AG04449 (cell line): ENCODE results near the gene ZBTB16.

Experiments used
- CTCF ChIA-PET: fragments of 350-600 bp; formaldehyde crosslinking; extraction: SDS; loops from one replicate; lab custom pipeline; 2021; ENCODE audit warnings: antibody characterized with exemption; lab: Yijun Ruan, JAX
- POLR2A ChIA-PET: fragments of 400-600, 350-600 bp; formaldehyde crosslinking; extraction: SDS; loops from one replicate; lab custom pipeline; 2020; ENCODE audit warnings: antibody characterized with exemption, inconsistent platforms; lab: Yijun Ruan, JAX
- DNase-seq: peaks from one replicate; pipeline ENCODE4 v3.0.0-alpha.2; 2010; ENCODE audit warnings: low read depth, low spot score
- H3K4me3 ChIP-seq: 2 replicates; pipeline ENCODE4 v1.5.1; 2011; ENCODE audit warnings: low read depth, mild to moderate bottlenecking, control low read depth, low read length
- TF ChIP-seq, protein P1 (sequence below): IDR thresholded peaks from one replicate; pipeline ENCODE4 v1.5.1; 2011; ENCODE audit warnings: mild to moderate bottlenecking, moderate library complexity, low read length, control low read depth, inconsistent platforms; ENCODE audit not compliant: insufficient read depth; ENCODE audit errors: missing control alignments

ZBTB16 gene

DNA sequence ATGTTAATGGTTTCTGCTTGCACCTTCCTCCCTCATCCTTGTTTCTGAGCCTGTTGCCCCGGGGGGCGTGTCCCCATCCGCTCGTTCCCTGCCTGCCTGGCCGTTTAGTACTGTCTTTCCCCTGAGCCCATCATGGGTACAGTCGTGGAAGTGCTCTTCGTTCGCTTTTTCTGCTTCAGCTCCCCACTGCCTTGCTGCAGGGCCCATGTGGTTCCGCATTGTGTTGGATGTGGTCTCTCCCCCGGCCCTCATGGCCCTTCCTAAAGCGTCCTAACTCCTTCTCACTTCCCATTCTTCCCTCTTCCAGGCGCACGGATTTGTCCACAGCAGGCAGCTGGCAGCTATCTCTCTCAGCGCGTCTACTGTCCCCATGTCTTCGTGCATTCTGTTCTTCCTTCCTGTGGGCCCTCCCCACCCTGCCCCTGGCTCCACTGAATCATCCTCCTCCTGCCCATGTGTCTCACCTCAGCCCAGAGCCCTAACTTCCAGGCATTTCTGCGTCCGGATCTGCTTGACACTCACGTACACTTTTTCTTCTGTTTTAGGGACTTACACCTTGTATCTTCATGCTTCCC lies 98.1 kb downstream of the ZBTB16 start:
- TF ChIP-seq, protein P1, sequence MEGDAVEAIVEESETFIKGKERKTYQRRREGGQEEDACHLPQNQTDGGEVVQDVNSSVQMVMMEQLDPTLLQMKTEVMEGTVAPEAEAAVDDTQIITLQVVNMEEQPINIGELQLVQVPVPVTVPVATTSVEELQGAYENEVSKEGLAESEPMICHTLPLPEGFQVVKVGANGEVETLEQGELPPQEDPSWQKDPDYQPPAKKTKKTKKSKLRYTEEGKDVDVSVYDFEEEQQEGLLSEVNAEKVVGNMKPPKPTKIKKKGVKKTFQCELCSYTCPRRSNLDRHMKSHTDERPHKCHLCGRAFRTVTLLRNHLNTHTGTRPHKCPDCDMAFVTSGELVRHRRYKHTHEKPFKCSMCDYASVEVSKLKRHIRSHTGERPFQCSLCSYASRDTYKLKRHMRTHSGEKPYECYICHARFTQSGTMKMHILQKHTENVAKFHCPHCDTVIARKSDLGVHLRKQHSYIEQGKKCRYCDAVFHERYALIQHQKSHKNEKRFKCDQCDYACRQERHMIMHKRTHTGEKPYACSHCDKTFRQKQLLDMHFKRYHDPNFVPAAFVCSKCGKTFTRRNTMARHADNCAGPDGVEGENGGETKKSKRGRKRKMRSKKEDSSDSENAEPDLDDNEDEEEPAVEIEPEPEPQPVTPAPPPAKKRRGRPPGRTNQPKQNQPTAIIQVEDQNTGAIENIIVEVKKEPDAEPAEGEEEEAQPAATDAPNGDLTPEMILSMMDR = no peak
- POLR2A ChIA-PET = interaction anchor here (0.6 kb wide), 1 partner anchor 62 kb away, joined by 3 read pairs; no protein-coding TSS in a partner anchor
- DNase-seq = no peak
- no peak overlapping the region for H3K4me3 ChIP-seq
- CTCF ChIA-PET = no interaction called here

DNA sequence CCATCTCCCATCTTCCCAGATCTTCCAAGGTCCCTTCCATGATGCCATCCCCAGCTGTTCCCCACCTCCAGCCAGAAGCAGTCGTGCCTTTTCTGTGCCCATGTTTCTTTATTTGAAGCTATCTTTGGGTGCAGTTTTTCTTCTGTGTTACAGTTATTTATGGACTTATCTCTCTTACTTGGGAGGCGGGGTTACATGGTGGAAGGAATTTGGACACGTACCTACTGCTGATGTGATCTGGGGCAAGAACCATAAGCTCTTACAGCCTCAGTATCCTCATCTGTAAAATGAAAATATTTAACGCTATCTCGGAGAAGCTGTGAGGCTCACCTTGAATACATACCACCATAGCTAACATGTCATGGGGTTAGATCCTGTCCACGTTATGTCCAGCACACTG lies 98.9 kb downstream of the ZBTB16 start:
- ChIA-PET CTCF (no interaction called here), POLR2A (no interaction called here)
- DNase-seq = no peak
- TF ChIP-seq, protein P1 = no peak
- no peak overlapping the region for H3K4me3 ChIP-seq

DNA sequence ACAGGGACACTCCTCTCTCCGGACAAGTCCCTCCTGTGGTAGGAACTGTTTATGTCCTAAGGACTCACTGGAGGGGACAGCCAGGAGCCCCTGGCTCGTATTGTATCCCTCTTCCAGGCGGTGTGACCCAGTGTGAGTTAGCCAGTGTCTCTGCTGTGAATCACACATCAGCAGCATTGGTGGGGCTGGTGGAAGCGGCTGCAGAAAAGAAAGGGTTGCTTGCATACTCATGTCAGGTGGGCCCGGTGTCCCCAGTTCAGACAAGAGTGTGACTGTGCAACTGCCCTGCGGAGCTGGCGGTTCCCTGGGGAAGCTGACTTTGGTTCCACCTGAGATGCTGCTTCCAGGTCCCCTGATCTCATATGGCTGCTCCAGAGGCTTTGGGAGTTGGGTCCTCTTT lies 99.4 kb downstream of the ZBTB16 start:
- no peak for DNase-seq
- no peak overlapping the region for H3K4me3 ChIP-seq
- POLR2A ChIA-PET = no interaction called here
- TF ChIP-seq, protein P1 = no peak
- CTCF ChIA-PET = no interaction called here

DNA sequence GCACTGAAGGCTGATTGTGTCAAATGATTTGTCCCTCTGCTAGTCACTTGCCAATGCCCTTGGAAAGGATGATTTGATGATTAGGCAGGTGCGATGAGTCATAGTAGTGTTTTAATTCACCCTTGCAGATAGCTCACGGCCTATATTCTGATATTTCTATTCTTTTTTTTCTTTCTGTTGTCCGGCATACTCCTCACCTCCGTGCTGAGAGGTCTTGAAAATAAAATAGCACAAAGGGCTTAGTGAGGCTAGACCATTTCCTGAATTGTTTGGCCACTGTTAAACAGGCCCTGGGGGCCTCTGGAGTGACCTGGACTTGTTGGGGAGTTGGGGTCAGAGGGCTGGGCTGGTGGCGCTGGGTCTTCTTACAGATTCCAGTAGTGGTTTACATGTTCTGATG lies 99.8 kb downstream of the ZBTB16 start:
- ChIA-PET CTCF (no interaction called here), POLR2A (no interaction called here)
- TF ChIP-seq, protein P1 = no peak
- H3K4me3 ChIP-seq = no peak overlapping the region
- DNase-seq = no peak

DNA sequence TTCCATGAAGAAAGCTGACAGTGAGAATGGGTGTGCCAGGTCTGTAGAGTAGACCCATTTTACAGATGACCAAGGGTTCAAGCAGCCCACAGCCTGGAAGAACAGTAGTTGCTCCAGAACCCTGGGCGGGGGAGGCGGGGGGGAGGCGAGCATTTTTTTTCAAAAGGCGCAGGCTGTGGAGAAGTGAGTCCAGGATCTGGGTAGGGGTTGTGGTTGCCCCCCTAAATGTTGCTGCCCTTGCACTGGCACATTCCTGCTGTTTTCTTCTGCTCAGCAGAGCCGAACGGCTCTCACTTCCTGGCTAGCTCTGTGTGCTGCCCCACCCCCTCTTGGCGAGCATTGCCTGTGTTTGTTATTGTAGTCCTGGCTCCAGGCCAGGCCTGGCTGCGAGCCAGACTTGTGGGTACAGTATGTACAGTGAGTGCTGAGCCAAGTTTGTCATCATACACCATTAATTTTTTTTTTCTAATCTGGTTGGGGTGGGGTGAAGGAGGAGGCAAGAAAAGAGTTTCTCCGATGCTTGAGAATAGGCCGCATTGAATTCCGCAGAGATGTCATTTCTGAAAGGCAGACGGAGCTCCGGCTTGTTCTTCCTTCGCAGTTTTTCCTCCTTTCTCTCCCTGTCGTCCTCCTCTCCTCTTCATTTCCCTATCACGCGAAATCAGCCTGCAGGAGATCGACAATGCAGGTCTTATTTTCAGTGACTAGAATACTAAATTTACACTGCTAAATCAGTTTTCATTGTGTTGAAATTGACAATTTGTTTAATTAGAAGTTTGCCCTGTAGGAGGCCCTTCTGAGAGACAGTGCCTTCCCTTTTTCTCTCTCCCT lies 100.5 kb downstream of the ZBTB16 start:
- TF ChIP-seq, protein P1 = no peak
- no peak overlapping the region for H3K4me3 ChIP-seq
- ChIA-PET POLR2A (interaction anchor here (0.7 kb wide), 1 partner anchor 26 kb away, joined by 3 read pairs; no protein-coding TSS in a partner anchor), CTCF (no interaction called here)
- peak; percentile 36 for DNase-seq

DNA sequence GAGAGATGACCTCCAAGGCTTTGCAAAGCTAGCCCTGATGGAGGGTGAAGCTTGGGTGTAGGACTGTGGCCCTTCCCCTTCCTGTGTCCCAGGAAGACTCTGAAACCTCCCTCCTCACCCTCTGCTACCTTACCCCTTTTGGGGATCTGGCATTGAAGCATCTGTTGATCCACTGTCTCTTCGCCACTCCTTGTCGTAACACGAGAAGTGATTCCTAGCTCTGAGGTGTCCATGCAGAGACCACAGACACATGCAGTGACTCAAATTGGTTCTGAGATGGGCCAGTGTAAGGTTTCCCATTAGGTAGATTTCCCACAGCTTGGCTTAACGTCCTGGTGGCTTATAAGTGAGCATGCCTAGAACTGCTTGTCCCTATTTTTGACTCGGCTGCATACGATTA lies 101.4 kb downstream of the ZBTB16 start:
- CTCF ChIA-PET = no interaction called here
- H3K4me3 ChIP-seq = no peak overlapping the region
- DNase-seq = no peak
- POLR2A ChIA-PET = no interaction called here
- TF ChIP-seq, protein P1 = no peak
